HepG2 (cell line): ENCODE data around the gene UTRN. TPM values are rescaled to one million over a fixed set of nuclear protein-coding genes. Genes with fewer than 3 reads are reported as not detected.

Experiments used
- ARNT2 ChIP-seq: sonication (generic); formaldehyde crosslinking; IDR thresholded peaks from 2 replicates; pipeline ENCODE4 v1.8.0; 2022; ENCODE audit warnings: mild to moderate bottlenecking, low read depth, missing genetic modification reagents, moderate library complexity
- CC2D1A ChIP-seq: sonication (generic); formaldehyde crosslinking; IDR thresholded peaks from 2 replicates; pipeline ENCODE4 v1.8.1; 2023; ENCODE audit warnings: mild to moderate bottlenecking, missing genetic modification reagents
- CEBPG ChIP-seq: IDR thresholded peaks from 2 replicates; pipeline ENCODE4 v1.6.1; 2016
- GABPA ChIP-seq, 2 experiments: IDR thresholded peaks; 2 replicates each; pipeline ENCODE4 v1.6.1; 2011 to 2016; ENCODE audit warnings: low read depth in 2 of 2, low read length in 1 of 2, missing biosample characterization in 1 of 2, missing genetic modification characterization in 1 of 2
- HIVEP1 ChIP-seq: sonication (generic); formaldehyde crosslinking; IDR thresholded peaks from 2 replicates; pipeline ENCODE4 v1.4.0; 2020; ENCODE audit warnings: mild to moderate bottlenecking, missing genetic modification reagents
- HMG20B ChIP-seq: conservative IDR thresholded peaks from 2 replicates; pipeline ENCODE4 v1.6.1; 2016; ENCODE audit warnings: missing genetic modification reagents, missing compliant biosample characterization
- IRF2 ChIP-seq: IDR thresholded peaks from 2 replicates; pipeline ENCODE4 v1.6.1; 2018; ENCODE audit warnings: missing genetic modification reagents, missing compliant biosample characterization
- MAZ ChIP-seq, 2 experiments: sonication (generic) in 1 of 2; formaldehyde crosslinking in 1 of 2; IDR thresholded peaks; 2 replicates each; pipeline versions ENCODE4 v1.5.0 to v1.6.1; 2012 to 2020; ENCODE audit warnings: low read depth in 2 of 2, mild to moderate bottlenecking in 2 of 2, borderline replicate concordance in 1 of 2, improper control_type of control experiment in 1 of 2, low read length in 1 of 2, missing genetic modification reagents in 1 of 2, moderate library complexity in 1 of 2
- MBD4 ChIP-seq: IDR thresholded peaks from 2 replicates; pipeline ENCODE4 v1.6.1; 2012; ENCODE audit warnings: low read length, inconsistent platforms, borderline replicate concordance
- MXD4 ChIP-seq: IDR thresholded peaks from 2 replicates; pipeline ENCODE4 v1.6.1; 2016; ENCODE audit warnings: mild to moderate bottlenecking, missing biosample characterization, missing genetic modification reagents
- SAP130 ChIP-seq: IDR thresholded peaks from 2 replicates; pipeline ENCODE4 v1.6.1; 2016; ENCODE audit warnings: low read depth
- SMAD3 ChIP-seq: sonication (generic); formaldehyde crosslinking; IDR thresholded peaks from 2 replicates; pipeline ENCODE4 v1.4.0; 2020; ENCODE audit warnings: missing genetic modification reagents
- TEAD2 ChIP-seq: sonication (generic); formaldehyde crosslinking; IDR thresholded peaks from 2 replicates; pipeline ENCODE4 v1.9.0; 2021; ENCODE audit warnings: missing genetic modification reagents
- ZMAT3 ChIP-seq: sonication (generic); formaldehyde crosslinking; conservative IDR thresholded peaks from 2 replicates; pipeline ENCODE4 v1.7.0; 2021; ENCODE audit warnings: missing genetic modification reagents
- ZNF101 ChIP-seq: sonication (generic); formaldehyde crosslinking; IDR thresholded peaks from 2 replicates; pipeline ENCODE4 v1.4.0; 2020; ENCODE audit warnings: mild to moderate bottlenecking, low read depth, missing genetic modification reagents, borderline replicate concordance
- ZNF747 ChIP-seq: sonication (generic); formaldehyde crosslinking; IDR thresholded peaks from 2 replicates; pipeline ENCODE4 v1.8.1; 2023; ENCODE audit warnings: missing genetic modification reagents, mild to moderate bottlenecking, borderline replicate concordance
- polyA plus RNA-seq, 8 experiments: library from polyadenylated mRNA; depleted of rRNA in 3 of 8; stranded (reverse) in 7 of 8; unstranded in 1 of 8; fragments of >200 nt; fragmentation: Illumina TruSeq in 4 of 8; extraction: Trizol in 4 of 8; gene quantifications; 2 replicates each; pipeline versions ENCODE4 v1.2.1 to v1.2.3, GENCODE V29; 2011 to 2016; ENCODE audit warnings: low read depth in 4 of 8, missing spikeins in 1 of 8, mixed read lengths in 1 of 8; ENCODE audit not compliant: insufficient read depth in 1 of 8
- total RNA-seq, 5 experiments: library from RNA; depleted of rRNA; stranded (reverse); fragments of >200 nt; fragmentation: Illumina TruSeq; extraction: Trizol; gene quantifications; 2 replicates each; pipeline ENCODE4 v1.2.3, GENCODE V29; 2016; ENCODE audit warnings: low read depth in 1 of 5
- TF ChIP-seq, protein P1 (sequence below): sonication (generic); formaldehyde crosslinking; IDR thresholded peaks from 2 replicates; pipeline ENCODE4 v1.5.0; 2020; ENCODE audit warnings: missing genetic modification reagents, mild to moderate bottlenecking, borderline replicate concordance
- TF ChIP-seq, protein P2 (sequence below): sonication (generic); formaldehyde crosslinking; IDR thresholded peaks from 2 replicates; pipeline ENCODE4 v1.8.0; 2022; ENCODE audit warnings: missing genetic modification reagents, mild to moderate bottlenecking, borderline replicate concordance
- TF ChIP-seq, protein P3 (sequence below): sonication (generic); formaldehyde crosslinking; IDR thresholded peaks from 2 replicates; pipeline ENCODE4 v1.8.1; 2022; ENCODE audit warnings: low read depth, mild to moderate bottlenecking, missing genetic modification reagents
- TF ChIP-seq, protein P4 (sequence below): IDR thresholded peaks from 2 replicates; pipeline ENCODE4 v1.6.1; 2016; ENCODE audit warnings: low read depth, control low read depth
- TF ChIP-seq, protein P5 (sequence below): sonication (generic); formaldehyde crosslinking; IDR thresholded peaks from 2 replicates; pipeline ENCODE4 v1.5.0; 2020; ENCODE audit warnings: mild to moderate bottlenecking, missing genetic modification reagents

UTRN gene
- total and polyA plus RNA-seq, 2 of the 13 experiments (the other 11 are each of a cell fraction or from before 2014, with no cell fraction given), result 102 to 116 TPM

DNA sequence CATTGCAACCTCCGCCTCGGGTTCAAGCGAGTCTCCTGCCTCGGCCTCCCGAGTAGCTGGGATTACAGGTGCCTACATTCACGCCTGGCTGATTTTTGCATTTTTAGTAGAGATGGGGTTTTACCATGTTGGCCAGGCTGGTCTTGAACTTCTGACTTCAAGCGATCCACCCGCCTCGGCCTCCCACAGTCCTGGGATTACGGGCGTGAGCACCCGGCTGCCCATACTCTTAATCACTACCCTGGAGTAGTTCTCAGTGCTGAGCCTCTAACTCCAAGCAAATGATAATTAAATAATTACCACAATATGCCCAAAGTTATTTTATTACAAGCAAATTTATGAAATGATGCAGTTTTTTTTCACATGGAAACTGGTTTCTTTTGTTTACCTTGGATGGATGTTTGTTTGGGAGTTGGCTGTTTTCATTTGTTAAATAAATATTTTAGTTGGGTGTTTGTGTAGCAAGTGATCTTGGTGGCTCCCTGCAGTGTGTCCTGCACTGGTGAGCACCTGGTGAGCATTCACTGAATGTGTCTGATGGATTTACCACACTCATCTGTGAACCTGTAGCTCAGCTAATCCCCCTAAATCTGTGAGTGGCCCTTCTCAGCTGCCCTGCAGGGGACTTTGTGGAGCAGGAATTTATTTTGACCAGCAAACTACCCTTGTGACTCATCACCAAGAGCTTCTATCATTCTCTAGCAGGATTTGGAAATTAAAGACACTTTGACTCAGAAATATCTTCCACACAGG, 36.9 kb downstream of the UTRN start (continued):
- TF ChIP-seq GABPA (IDR thresholded peaks at IDR 0.05; ENCODE audit: low read depth, low read length) (no peak), GABPA (CRISPR knock-in tag; IDR thresholded peaks at IDR 0.05; ENCODE audit: low read depth) (no peak), SMAD3 (CRISPR knock-in tag) (peak; percentile 19; the same call in 1 of the 2 replicates), ZNF101 (no peak), CC2D1A (CRISPR knock-in tag) (no peak), HMG20B (no peak), CEBPG (CRISPR knock-in tag) (no peak), MXD4 (no peak), HIVEP1 (CRISPR knock-in tag) (no peak), ZNF747 (CRISPR knock-in tag) (0 out of 2 replicates have a peak, but pooled peaks have one; percentile 36), MAZ (IDR thresholded peaks at IDR 0.05; ENCODE audit: borderline replicate concordance, low read depth, low read length) (no peak), MAZ (CRISPR knock-in tag; IDR thresholded peaks at IDR 0.05; ENCODE audit: low read depth) (no peak), IRF2 (CRISPR knock-in tag) (no peak), TEAD2 (CRISPR knock-in tag) (no peak), ZMAT3 (CRISPR knock-in tag) (peak; percentile 56; the same call in 1 of the 2 replicates), ARNT2 (CRISPR knock-in tag) (no peak), SAP130 (no peak), MBD4 (no peak)
- TF ChIP-seq, protein P1, sequence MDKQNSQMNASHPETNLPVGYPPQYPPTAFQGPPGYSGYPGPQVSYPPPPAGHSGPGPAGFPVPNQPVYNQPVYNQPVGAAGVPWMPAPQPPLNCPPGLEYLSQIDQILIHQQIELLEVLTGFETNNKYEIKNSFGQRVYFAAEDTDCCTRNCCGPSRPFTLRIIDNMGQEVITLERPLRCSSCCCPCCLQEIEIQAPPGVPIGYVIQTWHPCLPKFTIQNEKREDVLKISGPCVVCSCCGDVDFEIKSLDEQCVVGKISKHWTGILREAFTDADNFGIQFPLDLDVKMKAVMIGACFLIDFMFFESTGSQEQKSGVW (CRISPR knock-in tag), result no peak
- TF ChIP-seq, protein P2, sequence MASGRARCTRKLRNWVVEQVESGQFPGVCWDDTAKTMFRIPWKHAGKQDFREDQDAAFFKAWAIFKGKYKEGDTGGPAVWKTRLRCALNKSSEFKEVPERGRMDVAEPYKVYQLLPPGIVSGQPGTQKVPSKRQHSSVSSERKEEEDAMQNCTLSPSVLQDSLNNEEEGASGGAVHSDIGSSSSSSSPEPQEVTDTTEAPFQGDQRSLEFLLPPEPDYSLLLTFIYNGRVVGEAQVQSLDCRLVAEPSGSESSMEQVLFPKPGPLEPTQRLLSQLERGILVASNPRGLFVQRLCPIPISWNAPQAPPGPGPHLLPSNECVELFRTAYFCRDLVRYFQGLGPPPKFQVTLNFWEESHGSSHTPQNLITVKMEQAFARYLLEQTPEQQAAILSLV (CRISPR knock-in tag), result no peak
- TF ChIP-seq, protein P3, sequence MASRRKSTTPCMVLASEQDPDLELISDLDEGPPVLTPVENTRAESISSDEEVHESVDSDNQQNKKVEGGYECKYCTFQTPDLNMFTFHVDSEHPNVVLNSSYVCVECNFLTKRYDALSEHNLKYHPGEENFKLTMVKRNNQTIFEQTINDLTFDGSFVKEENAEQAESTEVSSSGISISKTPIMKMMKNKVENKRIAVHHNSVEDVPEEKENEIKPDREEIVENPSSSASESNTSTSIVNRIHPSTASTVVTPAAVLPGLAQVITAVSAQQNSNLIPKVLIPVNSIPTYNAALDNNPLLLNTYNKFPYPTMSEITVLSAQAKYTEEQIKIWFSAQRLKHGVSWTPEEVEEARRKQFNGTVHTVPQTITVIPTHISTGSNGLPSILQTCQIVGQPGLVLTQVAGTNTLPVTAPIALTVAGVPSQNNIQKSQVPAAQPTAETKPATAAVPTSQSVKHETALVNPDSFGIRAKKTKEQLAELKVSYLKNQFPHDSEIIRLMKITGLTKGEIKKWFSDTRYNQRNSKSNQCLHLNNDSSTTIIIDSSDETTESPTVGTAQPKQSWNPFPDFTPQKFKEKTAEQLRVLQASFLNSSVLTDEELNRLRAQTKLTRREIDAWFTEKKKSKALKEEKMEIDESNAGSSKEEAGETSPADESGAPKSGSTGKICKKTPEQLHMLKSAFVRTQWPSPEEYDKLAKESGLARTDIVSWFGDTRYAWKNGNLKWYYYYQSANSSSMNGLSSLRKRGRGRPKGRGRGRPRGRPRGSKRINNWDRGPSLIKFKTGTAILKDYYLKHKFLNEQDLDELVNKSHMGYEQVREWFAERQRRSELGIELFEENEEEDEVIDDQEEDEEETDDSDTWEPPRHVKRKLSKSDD (CRISPR knock-in tag), result no peak
- TF ChIP-seq, protein P4, sequence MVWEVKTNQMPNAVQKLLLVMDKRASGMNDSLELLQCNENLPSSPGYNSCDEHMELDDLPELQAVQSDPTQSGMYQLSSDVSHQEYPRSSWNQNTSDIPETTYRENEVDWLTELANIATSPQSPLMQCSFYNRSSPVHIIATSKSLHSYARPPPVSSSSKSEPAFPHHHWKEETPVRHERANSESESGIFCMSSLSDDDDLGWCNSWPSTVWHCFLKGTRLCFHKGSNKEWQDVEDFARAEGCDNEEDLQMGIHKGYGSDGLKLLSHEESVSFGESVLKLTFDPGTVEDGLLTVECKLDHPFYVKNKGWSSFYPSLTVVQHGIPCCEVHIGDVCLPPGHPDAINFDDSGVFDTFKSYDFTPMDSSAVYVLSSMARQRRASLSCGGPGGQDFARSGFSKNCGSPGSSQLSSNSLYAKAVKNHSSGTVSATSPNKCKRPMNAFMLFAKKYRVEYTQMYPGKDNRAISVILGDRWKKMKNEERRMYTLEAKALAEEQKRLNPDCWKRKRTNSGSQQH (CRISPR knock-in tag), result no peak
- TF ChIP-seq, protein P5, sequence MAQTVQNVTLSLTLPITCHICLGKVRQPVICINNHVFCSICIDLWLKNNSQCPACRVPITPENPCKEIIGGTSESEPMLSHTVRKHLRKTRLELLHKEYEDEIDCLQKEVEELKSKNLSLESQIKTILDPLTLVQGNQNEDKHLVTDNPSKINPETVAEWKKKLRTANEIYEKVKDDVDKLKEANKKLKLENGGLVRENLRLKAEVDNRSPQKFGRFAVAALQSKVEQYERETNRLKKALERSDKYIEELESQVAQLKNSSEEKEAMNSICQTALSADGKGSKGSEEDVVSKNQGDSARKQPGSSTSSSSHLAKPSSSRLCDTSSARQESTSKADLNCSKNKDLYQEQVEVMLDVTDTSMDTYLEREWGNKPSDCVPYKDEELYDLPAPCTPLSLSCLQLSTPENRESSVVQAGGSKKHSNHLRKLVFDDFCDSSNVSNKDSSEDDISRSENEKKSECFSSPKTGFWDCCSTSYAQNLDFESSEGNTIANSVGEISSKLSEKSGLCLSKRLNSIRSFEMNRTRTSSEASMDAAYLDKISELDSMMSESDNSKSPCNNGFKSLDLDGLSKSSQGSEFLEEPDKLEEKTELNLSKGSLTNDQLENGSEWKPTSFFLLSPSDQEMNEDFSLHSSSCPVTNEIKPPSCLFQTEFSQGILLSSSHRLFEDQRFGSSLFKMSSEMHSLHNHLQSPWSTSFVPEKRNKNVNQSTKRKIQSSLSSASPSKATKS, result no peak
